Urothelium cell line (cell line): Measurements from ENCODE around the gene MUCL3.
"Not testable (repeated sequence)": the region's sequence is repeated elsewhere in the genome, so short reads cannot be mapped to it uniquely, and the experiment has no call there.

Source experiments
- DNase-seq: peaks from one replicate; pipeline ENCODE4 v3.0.0; 2011; ENCODE audit warnings: low spot score, mixed read lengths
- FAIRE-seq: peaks from 2 replicates; lab custom pipeline; 2011; peaks lifted over from hg19 to GRCh38; lab: Jason Lieb, UNC

The MUCL3 gene

DNA sequence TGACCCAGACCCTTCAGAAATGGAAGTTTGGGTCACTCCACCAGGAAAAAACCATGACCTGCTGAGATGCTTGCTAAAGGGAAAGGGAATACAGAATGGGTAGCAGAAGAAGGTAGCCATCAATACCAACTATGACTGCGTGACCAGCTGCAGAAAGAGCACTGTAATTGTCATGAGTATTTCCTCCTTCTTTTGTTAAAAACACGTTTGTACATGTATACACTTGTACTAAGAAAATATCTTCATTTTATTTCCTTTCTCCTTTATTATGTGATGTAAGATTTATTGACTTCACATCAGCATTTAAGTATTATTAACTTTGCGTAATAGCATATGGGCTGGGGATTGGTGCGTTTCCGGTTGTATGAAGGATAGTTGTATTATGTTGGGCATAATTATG, 30.2 kb downstream of the MUCL3 start:
- DNase-seq (no peak), FAIRE-seq (no peak)

DNA sequence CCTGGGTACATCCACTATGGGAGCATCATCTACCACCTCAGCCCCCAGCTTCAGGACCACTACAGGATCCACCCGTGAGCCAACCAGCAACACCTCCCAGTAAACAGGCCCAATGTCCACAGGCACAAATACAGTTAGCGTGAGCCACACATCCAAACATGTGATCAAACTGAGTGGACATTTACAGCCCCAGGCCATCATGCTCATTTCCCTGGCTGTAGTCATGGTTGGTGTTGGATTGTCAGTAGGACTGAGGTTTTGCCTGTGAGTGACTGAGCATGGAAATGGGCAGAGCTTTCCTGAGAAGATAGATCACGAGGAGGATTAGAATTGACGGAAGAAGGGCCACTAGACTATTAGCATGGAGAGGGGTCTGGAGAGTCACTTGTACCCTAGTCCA, 32.0 kb downstream of the MUCL3 start:
- DNase-seq (no peak), FAIRE-seq (no peak)

- FAIRE-seq = no peak
- no peak for DNase-seq
These were observed 33.9 kb downstream of the MUCL3 start for GRCh38 chr6:30974490-30975252.

GRCh38 chr6:30979141-30979540, 38.4 kb downstream of the MUCL3 start:
- no peak for FAIRE-seq

DNA sequence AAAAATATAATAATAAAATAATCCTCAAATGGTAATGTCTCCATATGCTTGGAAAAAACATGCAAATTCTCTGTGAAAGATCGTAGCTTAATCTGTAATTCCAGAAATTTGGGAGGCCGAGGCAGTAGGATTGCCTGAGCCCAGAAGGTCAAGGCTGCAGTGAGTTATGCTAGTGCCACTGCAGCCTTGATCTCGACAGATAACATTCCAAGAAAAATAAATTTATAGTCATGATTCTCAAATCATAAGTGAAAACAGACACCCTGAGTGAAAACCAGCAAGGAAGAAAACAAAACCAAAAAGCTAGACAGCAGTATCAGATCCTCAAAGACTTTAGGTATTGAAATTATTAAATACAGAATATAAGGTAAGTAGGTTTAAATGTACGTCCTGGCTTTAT, 38.9 kb downstream of the MUCL3 start:
- no peak for DNase-seq
- no peak for FAIRE-seq

More at GRCh38 chr6:30979141-30979540, 38.4 kb downstream of the MUCL3 start:
- no peak for DNase-seq

DNA sequence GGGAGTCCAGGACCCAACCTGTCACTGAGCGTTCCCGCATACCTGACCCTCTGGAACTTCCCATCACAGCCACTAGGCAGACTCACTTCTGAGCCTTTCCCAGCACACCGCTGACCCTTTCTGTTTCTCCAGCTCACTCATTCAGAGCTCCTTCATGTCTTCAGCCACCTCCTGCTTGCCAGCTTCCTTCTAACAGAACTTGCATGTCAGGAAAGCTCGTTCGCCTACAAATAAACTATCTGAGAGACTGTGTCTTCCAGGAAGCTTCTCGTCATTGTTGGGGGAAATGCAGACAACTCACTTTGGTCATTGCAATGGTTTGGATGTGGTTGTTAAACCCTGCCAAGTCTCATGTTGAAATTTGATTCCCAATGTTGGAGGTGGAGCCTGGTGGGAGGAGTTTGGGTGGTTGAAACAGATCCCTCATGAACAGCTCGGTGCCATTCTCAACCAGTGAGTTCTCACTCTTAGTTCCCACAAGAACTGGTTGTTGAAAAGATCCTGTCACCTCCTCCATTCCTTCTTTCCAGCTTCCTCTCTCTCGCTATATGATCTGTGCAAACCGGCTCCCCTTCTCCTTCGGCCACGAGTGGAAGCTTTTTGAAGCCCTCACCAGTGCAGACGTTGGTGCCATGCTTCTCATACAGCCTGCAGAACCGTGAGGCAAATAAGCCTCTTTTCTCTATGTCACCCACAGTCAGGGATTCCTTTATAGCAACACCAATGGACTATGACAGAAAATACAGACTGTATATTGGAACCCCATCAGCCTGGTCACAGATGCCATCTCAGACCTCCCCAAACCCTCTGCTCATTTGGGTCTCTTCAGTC, 41.4 kb downstream of the MUCL3 start:
- FAIRE-seq = no peak
- peak; percentile 52 for DNase-seq

DNA sequence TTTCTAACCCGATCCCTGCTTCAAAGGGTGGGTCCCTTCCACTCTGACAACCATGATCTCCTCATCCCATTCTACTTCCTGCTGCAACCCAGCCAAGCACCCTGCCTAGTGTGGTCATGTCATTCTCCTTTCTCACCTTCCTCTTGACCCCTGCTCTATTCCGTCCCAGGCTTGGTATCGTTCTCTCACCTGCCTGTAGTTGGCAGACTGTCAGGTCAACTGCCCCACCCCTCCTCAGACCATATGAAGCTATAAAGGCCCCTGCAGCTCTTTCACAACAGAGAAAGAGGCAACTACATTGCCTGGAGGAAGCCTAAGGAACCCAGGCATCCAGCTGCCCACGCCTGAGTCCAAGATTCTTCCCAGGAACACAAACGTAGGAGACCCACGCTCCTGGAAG, 42.7 kb downstream of the MUCL3 start, which contains the start of gene MUC21:
Gene MUC21, plus strand, starts transcription at position 280 of the 400 bp plus-strand sequence. CDS start 241 bp downstream, outside the sequence.
- no peak for FAIRE-seq
- no peak for DNase-seq

DNA sequence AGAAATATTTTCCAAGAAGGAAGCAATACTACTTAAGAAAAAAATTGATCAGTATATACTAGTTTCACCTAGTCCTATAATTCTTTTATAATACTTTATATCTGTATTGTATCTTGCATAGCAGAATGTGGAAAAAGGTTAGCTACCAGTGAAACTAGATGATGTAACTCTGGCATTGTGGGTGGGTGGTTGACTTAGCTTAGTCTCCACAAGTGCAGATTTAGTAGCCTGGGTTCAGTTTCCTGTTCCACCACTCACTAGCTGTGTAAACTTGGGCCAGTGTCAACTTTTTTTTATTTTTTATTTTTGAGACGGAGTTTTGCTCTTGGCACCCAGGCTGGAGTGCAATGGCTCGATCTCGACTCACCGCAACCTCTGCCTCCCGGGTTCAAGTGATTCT, 44.7 kb downstream of the MUCL3 start:
- DNase-seq = no peak
- no peak for FAIRE-seq

GRCh38 chr6:30987304-30987703, 46.5 kb downstream of the MUCL3 start:
- DNase-seq (no peak), FAIRE-seq (no peak)

- FAIRE-seq = no peak
- DNase-seq = no peak
These were observed 47.5 kb downstream of the MUCL3 start for GRCh38 chr6:30988209-30988825.

- DNase-seq = no peak
- FAIRE-seq = no peak
These were observed 49.8 kb downstream of the MUCL3 start for GRCh38 chr6:30990422-30991086.

DNA sequence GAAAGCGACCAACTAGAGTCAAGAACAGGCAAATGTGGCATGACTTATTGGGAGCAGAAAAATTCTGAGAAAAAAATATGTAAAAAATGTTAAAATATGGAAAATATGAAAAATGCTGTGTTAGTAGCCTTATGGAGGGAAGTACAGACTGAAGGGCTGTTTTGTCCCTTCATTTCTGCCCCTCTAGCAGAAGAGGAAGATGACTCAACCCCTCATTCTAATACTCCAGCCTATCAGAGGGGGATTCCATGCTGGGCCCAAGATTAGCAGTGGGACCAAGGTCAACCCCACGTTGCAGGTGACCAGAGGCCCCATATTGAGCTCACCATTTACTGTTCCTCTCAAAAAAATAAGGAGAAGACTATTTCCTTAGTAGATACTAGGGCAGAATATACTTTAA, 51.1 kb downstream of the MUCL3 start:
- FAIRE-seq (no peak), DNase-seq (no peak)

- DNase-seq (no peak), FAIRE-seq (no peak)
These were observed 56.5 kb downstream of the MUCL3 start for GRCh38 chr6:30997301-30997700.

GRCh38 chr6:30998785-30999184, 58.0 kb downstream of the MUCL3 start:
- FAIRE-seq (no peak), DNase-seq (no peak)

- DNase-seq, FAIRE-seq: not testable (repeated sequence)
These were observed 59.5 kb downstream of the MUCL3 start for GRCh38 chr6:31000067-31000860.

DNA sequence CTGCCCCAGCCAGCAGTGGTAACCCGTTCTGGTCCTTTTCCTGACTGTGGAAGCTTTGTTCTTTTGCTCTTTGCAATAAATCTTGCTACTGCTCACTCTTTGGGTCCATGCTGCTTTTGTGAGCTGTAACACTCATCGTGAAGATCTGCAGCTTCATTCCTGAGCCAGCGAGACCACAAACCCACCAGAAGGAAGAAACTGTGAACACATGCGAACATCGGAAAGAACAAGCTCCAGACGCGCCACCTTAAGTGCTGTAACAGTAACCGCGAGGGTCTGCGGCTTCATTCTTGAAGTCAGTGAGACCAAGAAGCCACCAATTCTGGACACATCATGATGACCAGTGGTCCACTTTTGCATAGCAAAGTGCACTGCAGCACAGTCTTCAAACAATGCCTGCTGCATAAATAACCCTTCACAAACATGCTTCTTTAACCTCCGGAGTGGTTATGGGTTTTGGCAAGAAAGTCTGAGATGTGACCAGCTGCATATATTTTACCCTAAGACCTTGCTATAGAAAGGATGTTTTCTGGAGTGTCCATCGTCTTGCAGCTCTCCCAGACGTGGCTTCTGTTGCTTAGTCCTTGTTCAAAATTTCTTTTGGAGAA, 60.6 kb downstream of the MUCL3 start:
- no peak for DNase-seq
- FAIRE-seq = no peak

DNA sequence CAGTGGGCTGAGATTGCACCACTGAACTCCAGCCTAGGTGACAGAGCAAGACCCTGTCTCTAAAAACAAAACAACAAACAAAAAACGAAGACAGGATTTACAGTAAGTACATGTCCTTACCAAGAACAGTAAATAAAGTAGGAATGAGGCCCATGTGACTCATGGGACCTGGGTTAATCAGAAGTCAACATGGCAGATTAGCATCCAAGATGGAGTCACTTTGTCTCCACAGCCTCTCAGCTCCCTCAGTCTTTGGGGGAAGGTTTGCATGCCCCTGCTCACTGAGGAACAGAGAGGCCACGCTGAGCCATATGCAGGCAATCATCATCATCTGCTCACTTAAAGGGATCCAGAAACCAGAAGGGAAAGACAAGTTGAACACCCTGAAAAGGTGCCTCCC, 61.7 kb downstream of the MUCL3 start:
- FAIRE-seq (no peak), DNase-seq (no peak)
